ENCODE results near the gene WWOX. TPM values are rescaled to one million over a fixed set of nuclear protein-coding genes. Genes with fewer than 3 reads are reported as not detected.

WWOX gene
- total and polyA plus RNA-seq, 2 of the 4 experiments (the other 2 are of a cell fraction), result 2.7 to 5.4 TPM

- Histone ChIP-seq H4K91ac (ENCODE audit: insufficient read depth, low read depth, low read length) (no peak overlapping the region), H4K5ac (ENCODE audit: low read depth, low read length) (no peak overlapping the region), H2AK5ac (ENCODE audit: low read depth, low read length) (no peak overlapping the region), H2BK20ac (ENCODE audit: low read depth, low read length) (no peak overlapping the region), H3K56ac (ENCODE audit: extremely low read depth, insufficient read depth, low read length) (no peak overlapping the region), H3K23ac (ENCODE audit: low read depth, low read length) (no peak overlapping the region), H3K18ac (ENCODE audit: low read depth, low read length) (no peak overlapping the region), H2AK9ac (replicated peaks; ENCODE audit: low read depth, low read length, poor library complexity) (no peak overlapping the region), H3K79me1 (ENCODE audit: low read depth in 1 of 2, low read length in 2 of 2) (no peaks in the 10 kb centered on the region), H3K4me2 (ENCODE audit: low read depth, low read length) (no peak overlapping the region), H3K4ac (ENCODE audit: low read depth, low read length) (no peak overlapping the region), H3K9me1 (ENCODE audit: insufficient read depth, low read length) (no peaks in the 10 kb centered on the region), H3K9ac (ENCODE audit: low read depth, low read length) (no peak overlapping the region), H4K8ac (ENCODE audit: low read depth in 2 of 2, low read length in 2 of 2) (no peak overlapping the region), H3K9me3 (ENCODE audit: control insufficient read depth, insufficient read depth, low read length) (no peaks in the 10 kb centered on the region; the same call in 1 of the 2 replicates), H3K36me3 (ENCODE audit: control insufficient read depth, insufficient read depth, low read length) (no peaks in the 10 kb centered on the region), H2BK120ac (ENCODE audit: low read depth, low read length) (no peak overlapping the region), H3K27ac (ENCODE audit: insufficient read depth, low read length) (no peak overlapping the region), H2AFZ (replicated peaks; ENCODE audit: low read length, poor library complexity) (no peak overlapping the region), H3K4me1 (ENCODE audit: control insufficient read depth, insufficient read depth, low read length) (peaks cover 2% of the 10 kb centered on the region; the same call in 1 of the 2 replicates), H3K14ac (replicated peaks; ENCODE audit: low read depth, low read length) (no peak overlapping the region), H3K4me3 (ENCODE audit: insufficient read depth, low read depth, low read length) (no peak overlapping the region), H2BK5ac (ENCODE audit: low read depth, low read length, poor library complexity, severe bottlenecking) (no peak overlapping the region), H3K27me3 (ENCODE audit: control insufficient read depth, insufficient read depth, low read length) (peaks cover 2% of the 10 kb centered on the region; the same call in 1 of the 2 replicates), H2BK15ac (ENCODE audit: low read depth, low read length) (no peak overlapping the region), H4K20me1 (ENCODE audit: insufficient read depth, low read length) (no peaks in the 10 kb centered on the region)
- POLR2A ChIA-PET (ENCODE audit: unreplicated experiment), result no interaction called here
- DNase-seq (no peak), ATAC-seq (ENCODE audit: low read depth) (no peak)
- no TSS peak for BruUV-seq (replicated peaks)
- CTCF ChIA-PET, result no interaction called here
- intact Hi-C loops (cut with micrococcal nuclease) (no loop called here), dilution Hi-C loops (cut with HindIII; ENCODE audit: low sequenced_read_pairs, unreplicated experiment) (no loop called here), in situ Hi-C loops (cut with MboI; ENCODE audit: low sequenced_read_pairs) (no loop called here)
- TF ChIP-seq FOS (IDR thresholded peaks at IDR 0.05; ENCODE audit: low read depth, low read length) (no peak), SMC3 (IDR thresholded peaks at IDR 0.05; ENCODE audit: low read depth, low read length) (no peak), CTCF (conservative IDR thresholded peaks at IDR 0.05; ENCODE audit: low read depth, low read length) (no peak), MAFK (IDR thresholded peaks at IDR 0.05; ENCODE audit: low read depth, low read length) (no peak)
- TF ChIP-seq, protein P1, sequence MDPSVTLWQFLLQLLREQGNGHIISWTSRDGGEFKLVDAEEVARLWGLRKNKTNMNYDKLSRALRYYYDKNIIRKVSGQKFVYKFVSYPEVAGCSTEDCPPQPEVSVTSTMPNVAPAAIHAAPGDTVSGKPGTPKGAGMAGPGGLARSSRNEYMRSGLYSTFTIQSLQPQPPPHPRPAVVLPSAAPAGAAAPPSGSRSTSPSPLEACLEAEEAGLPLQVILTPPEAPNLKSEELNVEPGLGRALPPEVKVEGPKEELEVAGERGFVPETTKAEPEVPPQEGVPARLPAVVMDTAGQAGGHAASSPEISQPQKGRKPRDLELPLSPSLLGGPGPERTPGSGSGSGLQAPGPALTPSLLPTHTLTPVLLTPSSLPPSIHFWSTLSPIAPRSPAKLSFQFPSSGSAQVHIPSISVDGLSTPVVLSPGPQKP (IDR thresholded peaks at IDR 0.05; ENCODE audit: borderline replicate concordance, low read depth, low read length), result no peak
- no CpG with 5 or more reads among the region's 7 CpGs for WGBS, 2 experiments (ENCODE audit: extremely low coverage in 2 of 2, insufficient read length in 1 of 2)
Measured at GRCh38 chr16:78213751-78214150, 114.3 kb downstream of the WWOX start.
